COR-L47 (cell line): ENCODE data around the gene ANKMY2.
"Not testable (repeated sequence)": the region's sequence is repeated elsewhere in the genome, so short reads cannot be mapped to it uniquely, and the experiment has no call there.

Source experiments
- DNase-seq: peaks from one replicate; lab custom pipeline; 2025; lab: John Stamatoyannopoulos, UW

The ANKMY2 gene

DNA sequence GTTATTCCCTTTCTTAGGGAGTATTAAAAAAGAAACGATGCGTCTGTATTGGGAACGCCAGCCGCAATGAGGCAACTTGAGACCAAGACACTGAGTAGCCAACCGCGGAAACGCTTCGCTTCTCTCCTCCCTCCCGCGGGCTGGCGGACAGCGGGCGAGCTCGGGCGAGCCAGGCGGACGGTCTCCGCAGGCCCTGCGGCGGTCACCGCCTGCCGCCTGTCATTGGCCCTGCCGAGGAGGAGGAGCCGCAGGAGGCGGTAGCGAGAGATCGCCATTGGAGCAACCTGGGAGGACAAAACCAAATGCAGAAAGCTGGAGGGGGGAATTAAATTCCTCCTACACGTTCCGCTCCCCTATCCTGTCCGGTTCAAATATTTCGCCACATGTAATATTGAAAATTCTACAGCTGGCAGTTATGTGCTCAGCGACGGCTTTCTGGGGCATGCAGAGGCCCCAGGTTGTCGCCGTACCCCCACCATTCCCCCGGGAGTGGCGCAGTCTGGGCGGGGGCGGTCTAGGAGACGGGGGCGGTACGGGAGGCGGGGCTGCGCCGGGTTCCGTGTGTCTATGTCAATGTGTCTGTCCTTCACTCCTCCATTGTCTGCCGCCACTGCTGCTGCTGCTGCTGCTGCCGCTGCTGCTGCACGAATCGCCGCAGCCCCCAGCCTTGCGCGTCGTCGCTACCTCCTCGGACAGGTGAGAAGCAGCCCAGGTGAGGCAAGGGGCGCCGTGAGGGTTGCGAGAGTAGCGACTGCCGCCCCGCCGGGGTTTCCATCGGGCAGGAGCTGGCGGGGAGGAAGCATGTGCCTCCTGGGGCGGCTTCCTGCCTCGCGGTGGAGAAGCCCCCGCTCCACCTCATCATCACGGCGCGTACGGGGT is at the start of gene ANKMY2, which contains the start of gene BZW2:
Gene ANKMY2, minus strand, starts transcription at position 162 of the 879 bp plus-strand sequence. CDS start 181 bp downstream, outside the sequence.
Gene BZW2, plus strand, starts transcription at position 589 of the 879 bp plus-strand sequence. CDS start 19,263 bp downstream, outside the sequence.
- peak; percentile 95 for DNase-seq

DNA sequence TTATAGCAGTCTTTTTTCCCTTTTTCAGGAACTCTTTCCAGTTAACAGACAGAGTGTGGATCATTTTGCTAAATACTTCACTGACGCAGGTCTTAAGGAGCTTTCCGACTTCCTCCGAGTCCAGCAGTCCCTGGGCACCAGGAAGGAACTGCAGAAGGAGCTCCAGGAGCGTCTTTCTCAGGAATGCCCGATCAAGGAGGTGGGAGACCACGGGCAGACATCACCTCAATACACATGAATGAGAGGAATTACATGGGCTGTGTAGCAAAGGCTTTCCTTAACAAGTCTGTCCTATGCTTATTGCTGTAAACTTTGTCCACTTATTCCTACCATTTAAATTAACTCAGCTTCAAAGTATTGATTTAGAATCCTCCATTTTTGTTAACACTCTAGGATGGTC is 49.3 kb upstream of the ANKMY2 start:
- DNase-seq = no peak

DNA sequence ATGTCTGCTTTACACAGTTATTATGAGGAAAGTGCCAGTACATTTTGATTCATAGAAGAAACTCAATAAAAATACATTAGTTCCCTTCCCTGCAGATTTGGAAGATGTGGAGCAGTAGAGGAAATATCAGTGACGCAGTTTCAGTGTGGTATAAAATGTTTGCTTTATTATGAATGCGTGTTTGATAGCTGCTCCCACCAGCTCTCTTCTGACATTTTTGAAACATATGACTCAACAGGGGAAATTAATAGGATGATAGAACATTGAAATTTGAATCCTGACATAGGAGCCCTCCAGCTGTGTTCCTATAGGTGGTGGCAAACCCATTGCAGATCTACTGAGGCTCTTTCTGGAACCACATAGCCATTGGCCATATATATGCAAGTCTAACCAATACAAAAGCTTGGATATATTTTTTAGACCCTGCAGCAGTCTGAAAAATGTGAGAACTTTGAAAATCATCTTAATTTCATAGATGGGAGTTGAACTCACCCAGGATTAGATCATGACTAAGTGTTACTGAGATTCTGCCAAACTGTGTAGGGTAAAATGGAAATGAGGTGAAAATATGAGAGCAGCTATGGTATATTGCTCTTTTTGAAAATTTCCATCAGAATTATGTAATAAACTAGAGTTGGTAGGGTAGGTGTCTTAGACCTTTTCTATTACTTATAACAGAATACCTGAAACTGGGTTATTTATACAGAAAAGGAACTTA is 48.2 kb upstream of the ANKMY2 start:
- no peak for DNase-seq

DNA sequence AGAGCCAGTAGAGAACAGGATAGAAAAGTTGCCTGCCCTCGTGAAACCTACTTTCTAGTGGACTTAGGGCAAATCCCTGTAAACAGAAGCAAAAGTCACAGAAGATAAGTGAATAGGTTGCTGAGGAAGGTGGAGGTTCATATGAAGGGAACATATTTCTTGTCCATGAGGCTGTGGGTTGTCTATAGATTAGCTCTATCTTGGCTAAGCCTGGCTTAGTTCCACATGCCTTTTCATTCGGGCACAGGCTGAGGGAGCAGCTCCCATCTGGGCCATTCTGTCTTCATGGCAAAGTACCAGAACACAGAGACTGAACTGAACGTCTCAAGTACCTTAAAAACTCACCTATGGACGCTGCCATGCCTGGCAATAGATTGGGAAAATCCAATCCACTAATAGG is 45.7 kb upstream of the ANKMY2 start:
- no peak for DNase-seq

DNA sequence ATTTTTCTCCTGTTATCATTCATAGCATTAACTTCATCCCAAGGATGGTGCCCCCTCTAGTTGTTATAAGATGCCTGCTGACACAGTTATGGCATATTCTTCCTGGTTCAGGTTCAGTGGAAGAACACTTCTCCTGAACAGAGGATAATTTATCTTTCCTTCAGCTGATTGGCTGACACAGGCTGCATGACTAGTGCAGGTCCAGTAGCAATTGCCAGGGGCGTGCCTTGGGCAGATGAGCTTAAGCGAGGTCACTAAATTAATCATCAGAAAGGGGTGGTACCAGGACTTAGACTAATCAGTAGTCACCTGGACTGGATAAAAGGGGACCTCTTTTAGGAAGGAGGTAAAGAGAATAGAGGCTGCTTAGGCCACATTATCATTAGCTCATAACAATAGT is 42.7 kb upstream of the ANKMY2 start:
- DNase-seq = no peak

DNA sequence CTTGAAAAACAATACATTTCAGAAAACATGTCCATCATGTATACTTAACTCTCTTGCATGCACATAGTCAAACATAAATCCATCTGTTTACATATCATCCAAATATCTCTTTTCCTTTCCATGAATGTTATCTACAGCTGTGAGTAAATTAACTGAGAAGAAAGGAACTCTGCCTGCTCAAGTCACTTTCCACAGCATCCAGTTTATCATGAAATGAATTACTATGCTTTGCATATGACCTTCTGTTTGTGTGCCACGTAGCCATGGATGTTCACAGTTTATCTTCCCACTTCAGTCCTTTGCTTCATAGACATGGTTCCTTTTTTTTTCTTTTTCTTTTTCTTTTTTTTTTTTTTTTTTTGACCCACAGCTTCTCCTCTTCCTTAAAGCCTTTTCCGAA is 40.0 kb upstream of the ANKMY2 start:
- no peak for DNase-seq

DNA sequence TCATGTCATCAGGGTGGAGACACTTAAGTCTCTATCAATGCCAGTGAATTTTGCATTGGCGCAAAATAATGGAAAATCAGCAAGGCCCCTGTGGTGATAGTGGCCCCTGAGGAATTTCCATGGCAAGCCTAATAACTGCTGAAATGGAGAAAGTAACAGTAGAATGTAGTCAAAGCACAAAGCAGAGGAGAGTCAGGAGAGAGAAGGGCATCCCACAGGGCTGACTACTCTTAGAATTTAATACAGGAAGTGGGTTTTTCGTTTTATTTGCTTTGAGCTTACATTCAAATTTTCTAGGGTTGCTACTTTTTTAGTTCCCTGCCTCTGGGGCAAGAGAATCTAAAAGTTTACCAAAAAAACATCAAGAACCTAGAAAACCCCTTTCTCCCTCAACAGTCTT is 39.4 kb upstream of the ANKMY2 start:
- DNase-seq = no peak

DNA sequence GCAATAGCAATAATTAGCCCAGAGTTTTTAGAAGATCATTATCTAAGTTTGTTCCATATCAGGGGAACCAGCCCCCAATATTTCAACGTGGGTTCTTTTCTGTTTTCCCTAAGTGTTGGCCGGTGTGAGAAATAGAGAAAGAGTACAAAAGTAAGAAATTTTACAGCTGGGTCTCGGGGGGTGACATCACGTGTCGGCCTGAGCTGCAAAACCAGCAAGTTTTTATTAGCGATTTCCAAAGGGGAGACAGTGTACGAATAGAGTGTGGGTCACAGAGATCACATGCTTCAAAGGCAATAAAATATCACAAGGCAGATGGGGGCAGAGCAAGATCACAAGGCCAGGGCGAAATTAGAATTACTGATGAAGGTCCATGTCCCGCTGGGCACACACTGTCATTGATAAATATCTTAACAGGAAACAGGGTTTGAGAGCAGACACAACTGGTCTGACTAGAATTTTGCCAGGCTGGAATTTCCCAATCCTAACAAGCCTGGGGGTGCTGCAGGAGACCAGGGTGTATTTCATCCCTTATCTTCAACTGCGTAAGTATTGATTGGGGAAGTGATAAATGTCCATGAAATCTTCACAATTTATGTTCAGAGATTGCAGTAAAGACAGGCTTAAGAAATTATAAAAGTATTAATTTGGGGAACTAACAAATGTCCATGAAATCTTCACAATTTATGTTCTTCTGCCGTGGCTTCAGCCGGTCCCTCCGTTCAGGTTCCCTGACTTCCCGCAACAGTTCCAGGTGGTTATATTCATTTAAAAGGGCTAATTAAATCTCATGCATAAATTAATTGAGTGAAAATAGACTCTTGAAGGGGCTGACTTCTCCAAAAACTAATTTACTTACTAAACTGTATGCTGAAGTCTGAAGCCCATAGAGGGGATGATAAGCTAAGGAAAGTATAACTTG is 33.4 kb upstream of the ANKMY2 start:
- DNase-seq = not testable (repeated sequence)

DNA sequence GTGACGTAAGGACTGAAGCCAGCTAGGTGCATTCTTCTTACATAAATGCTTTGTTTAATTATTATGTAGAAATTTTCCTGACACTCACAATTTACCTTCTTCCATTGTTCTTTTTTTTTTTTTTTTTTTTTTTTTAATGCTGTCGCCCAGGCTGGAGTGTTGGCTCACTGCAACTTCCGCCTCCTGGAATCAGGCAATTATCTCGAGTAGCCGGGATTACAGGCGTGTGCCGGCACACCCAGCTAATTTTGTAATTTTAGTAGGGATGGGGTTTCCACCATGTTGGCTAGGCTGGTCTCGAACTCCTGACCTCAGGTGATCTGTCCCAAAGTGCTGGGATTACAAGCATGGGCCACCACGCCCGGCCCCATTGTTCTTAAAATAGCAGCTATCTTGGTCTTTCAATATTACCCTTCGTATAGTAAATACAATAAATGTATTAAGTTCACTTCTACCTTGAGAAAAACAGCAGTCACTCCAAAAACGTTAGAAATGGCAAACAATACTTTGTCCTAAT is 32.5 kb upstream of the ANKMY2 start:
- DNase-seq = no peak

DNA sequence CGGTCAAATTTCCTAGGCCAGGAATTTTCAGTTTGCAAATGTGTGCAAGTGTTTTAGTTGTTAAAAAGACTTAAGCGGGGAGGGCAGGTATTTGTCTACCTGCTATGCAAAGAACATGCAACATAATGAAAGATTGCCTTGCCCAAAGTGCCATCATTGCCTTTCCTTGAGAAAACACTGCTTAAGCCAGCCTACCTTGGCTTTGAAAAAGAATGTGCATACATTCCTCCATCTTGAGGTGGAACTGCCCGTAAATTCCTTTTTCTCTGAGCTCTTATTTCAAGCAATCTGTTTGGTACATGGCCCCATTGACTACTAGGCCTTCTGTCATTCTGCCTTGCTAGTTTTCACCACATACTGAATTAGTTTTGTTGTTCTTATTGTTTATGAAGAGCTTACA is 29.7 kb upstream of the ANKMY2 start:
- DNase-seq = no peak

DNA sequence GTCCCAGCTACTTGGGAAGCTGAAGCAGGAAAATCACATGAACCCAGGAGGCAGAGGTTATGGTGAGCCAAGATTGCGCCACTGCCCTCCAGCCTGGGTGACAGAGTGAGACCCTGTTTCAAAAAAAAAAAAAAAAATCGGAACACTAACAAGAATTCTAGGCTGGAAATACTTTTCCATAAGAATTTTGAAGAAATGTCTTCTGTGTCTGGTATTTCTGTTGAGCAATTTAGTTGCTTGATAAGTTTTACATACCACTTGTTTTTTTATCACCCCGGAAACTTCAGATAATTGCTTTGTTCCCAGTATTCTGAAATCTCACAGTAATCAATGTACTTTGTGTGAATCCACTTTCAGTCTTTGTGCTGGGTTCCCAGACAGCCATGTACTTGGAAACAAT is 26.3 kb upstream of the ANKMY2 start:
- no peak for DNase-seq

DNA sequence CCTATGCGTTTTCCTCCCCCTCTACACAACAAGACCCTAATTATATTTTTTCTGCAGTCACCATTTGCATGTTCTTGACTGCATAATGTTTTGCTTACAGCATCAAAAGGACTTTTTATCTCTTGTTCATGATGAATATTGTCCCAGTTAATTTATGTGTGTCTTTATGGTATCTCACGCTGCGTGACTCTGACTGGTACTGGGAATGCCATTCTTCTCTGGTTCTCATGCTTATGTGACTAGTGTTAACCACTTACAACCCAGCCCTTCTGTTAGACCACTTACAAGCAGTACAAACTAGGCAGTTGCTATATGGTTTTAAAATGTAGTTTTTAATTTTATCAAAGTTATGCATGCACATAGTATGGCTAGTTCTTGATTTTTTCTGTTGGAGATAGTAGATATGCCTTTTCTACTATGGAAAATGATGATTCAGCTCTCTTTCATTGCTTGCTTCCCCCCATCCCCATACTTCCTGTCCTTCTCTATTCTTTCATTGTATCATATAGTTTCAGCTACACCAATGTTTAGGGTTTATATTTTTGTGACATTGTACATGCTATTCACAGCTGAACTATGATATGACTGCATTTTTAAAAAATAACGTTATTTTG is 25.3 kb upstream of the ANKMY2 start:
- DNase-seq = no peak

DNA sequence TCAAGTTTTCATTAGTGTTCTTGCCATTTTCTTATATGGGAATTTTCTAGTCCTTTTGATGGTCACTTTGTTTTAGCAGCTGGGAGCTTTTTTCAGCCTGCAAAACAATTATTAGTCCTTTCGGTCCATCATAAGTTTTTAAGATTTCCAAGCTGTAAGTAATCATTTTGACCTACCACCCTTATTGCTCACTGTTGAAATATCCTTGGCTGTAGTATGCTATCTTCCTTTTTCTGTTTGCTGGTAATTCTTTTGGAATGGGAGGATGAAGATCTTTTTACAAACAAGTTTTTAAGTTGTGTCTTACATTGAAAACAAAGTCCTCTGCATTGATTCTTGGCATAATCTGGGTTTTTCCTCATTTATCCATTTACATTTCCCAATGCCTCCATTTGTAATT is 24.5 kb upstream of the ANKMY2 start:
- no peak for DNase-seq

DNA sequence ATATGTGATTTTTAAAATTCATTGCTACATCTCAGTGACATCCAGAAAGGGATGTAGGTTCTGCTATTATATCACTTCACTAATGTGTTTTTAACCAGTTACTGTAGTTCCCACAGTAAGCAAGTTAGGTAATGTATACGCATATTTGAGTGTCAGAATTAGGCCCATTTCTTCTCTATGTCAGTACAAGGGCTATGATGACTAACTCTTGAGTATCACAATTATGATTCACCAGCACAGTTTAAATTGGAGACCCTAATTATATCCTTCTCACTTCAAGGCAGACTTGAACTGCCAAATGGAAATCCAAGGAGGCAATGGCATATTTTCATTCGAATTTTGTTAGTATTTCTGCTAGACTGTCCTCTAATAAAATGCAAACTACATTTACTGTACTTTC is 24.0 kb upstream of the ANKMY2 start:
- DNase-seq = no peak

DNA sequence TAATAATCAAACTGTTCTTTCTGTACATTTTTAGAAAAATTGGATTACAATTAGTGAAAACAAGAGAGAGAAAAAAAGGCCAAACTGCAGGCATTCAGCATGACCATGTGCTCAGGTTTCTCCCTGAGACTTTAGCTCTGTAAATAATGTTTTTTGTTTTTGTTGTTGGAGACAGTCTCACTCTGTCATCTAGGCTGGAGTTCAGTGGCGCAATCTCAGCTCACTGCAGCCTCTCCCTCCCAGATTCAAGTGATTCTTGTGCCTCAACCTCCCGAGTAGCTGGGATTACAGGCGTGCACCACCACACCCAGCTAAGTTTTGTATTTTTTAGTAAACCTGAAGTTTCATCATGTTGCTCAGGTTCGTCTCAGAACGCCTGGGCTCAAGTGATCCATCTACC is 23.4 kb upstream of the ANKMY2 start:
- DNase-seq = no peak

DNA sequence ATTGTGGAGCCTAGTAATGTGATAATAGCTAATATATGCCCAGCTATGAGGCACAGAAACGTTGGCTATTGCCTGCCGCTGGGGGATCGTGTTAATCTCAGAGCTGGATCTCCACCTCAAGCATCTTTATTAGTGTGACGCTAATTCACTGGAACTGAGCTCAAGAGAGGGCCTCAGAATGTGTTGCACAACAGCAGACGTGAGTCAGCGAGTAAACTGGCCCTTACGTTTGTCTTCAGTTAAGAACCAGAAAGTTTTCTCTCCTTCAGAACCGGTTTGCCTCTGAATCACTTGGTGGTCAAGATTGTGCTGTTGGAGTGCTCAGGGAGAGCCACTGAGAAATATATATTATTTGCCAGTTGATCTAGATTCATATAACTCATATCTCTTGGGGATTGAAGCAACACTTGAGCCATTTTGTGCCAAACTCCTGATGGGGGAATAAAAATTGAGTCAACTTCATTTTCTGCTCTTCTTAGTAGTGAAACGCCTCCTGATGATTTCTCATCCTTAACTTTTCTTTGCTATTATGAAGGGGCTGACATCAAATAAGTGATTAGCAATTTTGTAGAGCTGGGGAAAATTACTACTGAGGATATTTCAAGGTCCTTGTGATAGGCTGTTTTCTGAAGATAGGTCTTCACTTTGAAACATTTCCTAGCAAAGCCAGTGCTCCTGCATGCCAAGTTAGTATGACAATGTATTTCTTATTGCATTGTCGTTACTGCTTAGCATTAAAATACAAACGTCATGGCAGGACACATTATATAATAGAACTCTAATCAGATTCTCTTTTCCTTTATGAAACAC is 22.7 kb upstream of the ANKMY2 start:
- DNase-seq = no peak

DNA sequence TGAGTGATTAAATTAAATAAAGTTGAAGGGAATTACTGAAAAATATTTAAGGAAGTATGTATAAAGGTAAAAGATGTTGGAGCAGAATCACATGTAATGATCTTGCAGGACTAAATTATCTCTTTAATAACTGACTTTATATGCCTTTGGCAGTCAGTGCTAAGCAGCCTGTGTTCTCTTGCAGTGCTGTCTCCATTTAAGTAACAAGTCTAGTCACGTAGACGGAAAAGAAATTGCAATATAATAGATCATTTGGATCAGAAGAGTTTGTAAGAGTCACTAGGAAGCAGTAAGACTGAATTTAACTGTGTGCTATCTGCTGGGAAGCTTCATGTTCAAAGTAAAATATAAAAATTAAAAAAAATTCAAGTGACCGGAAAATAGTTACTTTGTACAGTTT is 21.8 kb upstream of the ANKMY2 start:
- DNase-seq = no peak

DNA sequence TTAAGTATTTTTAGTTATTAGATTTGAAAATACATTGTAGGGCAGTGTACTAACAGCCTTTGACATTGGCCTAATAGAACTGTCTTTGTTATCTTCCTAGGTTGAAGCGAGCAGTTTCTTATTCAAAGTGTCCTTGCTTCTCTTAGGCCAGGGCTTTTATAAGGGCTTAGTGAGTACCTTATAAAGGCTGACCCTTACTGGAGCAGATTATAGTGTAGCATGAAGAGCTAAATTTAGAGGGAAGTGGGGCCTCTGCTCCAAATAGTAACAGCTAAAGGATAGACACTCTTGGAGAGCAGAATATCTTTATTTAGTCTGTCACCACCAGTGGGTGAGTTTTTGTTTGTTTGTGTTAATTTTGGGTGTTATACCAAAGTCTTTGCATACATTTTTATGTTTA is 16.4 kb upstream of the ANKMY2 start:
- DNase-seq = no peak

DNA sequence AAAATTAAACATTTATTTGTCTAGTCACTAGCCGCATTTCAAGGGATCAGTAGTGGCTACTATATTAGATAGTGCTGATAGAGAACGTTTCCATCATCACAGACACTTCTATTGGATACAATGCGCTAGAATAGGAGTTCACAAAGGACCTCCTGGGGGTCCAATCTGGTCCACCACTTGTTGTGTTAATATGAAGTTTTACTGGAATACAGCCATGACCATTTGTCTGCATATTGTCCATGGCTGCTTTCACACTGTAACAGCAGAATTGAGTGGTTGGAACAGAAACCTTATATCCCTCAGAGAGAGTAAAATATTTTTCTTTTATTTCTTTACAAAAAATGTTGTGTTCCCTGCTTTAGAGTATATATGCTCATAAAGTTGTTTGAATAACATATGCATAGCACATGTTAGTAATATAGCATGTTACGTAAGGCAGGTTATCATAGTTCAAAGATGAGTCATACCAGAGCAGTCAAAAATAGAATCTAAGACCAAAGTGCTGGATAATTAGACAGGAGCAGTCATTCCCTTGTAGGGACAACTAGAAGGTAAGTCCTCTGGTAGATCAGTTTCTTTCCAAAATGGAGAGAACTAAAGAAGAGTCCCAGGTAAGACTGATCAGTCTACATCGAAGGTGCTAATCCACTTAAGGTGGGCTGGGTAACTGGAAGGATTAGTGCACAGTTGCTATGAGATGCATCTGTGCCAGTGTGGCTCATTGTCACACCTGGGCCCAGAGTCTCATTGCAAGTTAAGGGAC is 15.3 kb upstream of the ANKMY2 start:
- no peak for DNase-seq
